HEK293T (cell line): Measurements from ENCODE around the gene DIP2A.
"Not testable (repeated sequence)": the region's sequence is repeated elsewhere in the genome, so short reads cannot be mapped to it uniquely, and the experiment has no call there.

Source experiments
- ELF4 ChIP-seq: fragments of 450-650 bp; IDR thresholded peaks from 2 replicates; pipeline ENCODE4 v1.6.1; 2017; ENCODE audit warnings: antibody characterized with exemption
- FOXK2 ChIP-seq: fragments of 450-650 bp; IDR thresholded peaks from 2 replicates; pipeline ENCODE4 v1.6.1; 2016; ENCODE audit warnings: mild to moderate bottlenecking
- FOXM1 ChIP-seq: fragments of 450-650 bp; IDR thresholded peaks from 2 replicates; pipeline ENCODE4 v1.6.1; 2017; ENCODE audit warnings: mild to moderate bottlenecking, borderline replicate concordance
- HDGF ChIP-seq: fragments of 450-650 bp; IDR thresholded peaks from 2 replicates; pipeline ENCODE4 v1.6.1; 2017; ENCODE audit warnings: antibody characterized with exemption, borderline replicate concordance
- NFRKB ChIP-seq: fragments of 450-650 bp; IDR thresholded peaks from 2 replicates; pipeline ENCODE4 v1.6.1; 2016; ENCODE audit warnings: mild to moderate bottlenecking, moderate library complexity
- SP1 ChIP-seq: fragments of 450-650 bp; IDR thresholded peaks from 2 replicates; pipeline ENCODE4 v1.6.1; 2017
- SUZ12 ChIP-seq: fragments of 450-650 bp; IDR thresholded peaks from 2 replicates; pipeline ENCODE4 v1.6.1; 2016; ENCODE audit warnings: mild to moderate bottlenecking
- TF ChIP-seq, protein P1 (sequence below): fragments of 450-650 bp; IDR thresholded peaks from 2 replicates; pipeline ENCODE4 v1.6.1; 2016

DNA sequence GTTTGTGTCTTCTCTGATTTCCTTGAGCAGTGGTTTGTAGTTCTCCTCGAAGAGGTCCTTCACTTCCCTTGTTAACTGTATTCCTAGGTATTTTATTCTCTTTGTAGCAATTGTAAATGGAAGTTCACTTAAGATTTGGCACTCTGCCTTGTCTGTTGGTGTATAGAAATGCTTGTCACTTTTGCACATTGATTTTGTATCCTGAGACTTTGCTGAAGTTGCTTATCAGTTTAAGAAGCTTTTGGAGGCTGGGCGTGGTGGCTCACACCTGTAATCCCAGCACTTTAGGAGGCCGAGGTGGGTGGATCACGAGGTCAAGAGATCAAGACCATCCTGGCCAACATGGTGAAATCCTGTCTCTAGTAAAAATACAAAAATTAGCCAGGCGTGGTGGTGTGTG, 119.1 kb downstream of the DIP2A start:
- TF ChIP-seq SUZ12, SP1, HDGF, FOXM1, NFRKB, ELF4, FOXK2: not testable (repeated sequence)
- TF ChIP-seq, protein P1, sequence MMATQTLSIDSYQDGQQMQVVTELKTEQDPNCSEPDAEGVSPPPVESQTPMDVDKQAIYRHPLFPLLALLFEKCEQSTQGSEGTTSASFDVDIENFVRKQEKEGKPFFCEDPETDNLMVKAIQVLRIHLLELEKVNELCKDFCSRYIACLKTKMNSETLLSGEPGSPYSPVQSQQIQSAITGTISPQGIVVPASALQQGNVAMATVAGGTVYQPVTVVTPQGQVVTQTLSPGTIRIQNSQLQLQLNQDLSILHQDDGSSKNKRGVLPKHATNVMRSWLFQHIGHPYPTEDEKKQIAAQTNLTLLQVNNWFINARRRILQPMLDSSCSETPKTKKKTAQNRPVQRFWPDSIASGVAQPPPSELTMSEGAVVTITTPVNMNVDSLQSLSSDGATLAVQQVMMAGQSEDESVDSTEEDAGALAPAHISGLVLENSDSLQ, result not testable (repeated sequence)
